GM18909 (cell line): ENCODE data around the gene NAA15.
"Not testable (repeated sequence)": the region's sequence is repeated elsewhere in the genome, so short reads cannot be mapped to it uniquely, and the experiment has no call there.

ENCODE experiments used
- ATAC-seq: cut with Tn5 transposase; IDR thresholded peaks from one replicate; pipeline ENCODE4 v1.9.1; 2021; ENCODE audit warnings: mild to moderate bottlenecking; ENCODE audit not compliant: unreplicated experiment, poor library complexity

The NAA15 gene

GRCh38 chr4:139295942-139296299 is 5.4 kb upstream of the NAA15 start:
- no peak for ATAC-seq

DNA sequence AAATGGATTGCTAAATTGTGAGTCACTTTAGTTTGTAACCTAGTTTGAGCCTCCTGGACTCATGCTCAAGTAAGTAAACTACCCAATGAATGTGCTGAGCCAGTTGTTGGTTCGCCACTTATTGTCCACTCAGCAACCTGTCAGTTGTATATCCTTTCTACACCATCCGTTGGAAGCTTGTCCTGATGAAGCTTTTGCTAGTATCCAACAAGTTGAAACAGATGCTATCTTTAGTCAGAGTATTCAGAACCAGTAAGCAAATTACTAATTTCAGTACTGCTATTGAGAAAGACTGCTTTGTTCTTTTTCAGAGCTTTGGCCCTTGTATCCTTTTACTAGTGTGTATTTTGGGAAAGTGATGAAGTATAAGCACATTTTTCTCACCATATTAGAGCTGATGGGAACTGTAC is 4.3 kb upstream of the NAA15 start:
- no peak for ATAC-seq

DNA sequence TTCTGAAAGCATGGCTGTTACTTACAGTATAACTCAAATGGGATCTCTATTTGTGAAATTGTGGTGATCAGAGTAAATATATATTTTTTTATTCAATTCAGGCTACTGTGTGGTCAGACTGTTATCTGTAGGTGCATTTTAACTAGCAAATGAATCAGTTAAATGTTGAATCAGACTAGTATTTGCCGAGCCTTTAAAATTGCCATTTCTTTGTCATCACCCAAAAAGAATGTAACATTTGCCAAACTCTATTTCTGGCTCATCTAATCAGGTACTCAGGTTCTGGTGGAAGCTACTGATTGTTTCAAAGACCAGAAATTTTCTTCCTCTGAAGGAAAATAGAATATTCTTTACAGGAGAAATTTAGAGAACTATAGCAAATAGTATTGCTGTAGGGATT is 1.8 kb upstream of the NAA15 start:
- no peak for ATAC-seq

DNA sequence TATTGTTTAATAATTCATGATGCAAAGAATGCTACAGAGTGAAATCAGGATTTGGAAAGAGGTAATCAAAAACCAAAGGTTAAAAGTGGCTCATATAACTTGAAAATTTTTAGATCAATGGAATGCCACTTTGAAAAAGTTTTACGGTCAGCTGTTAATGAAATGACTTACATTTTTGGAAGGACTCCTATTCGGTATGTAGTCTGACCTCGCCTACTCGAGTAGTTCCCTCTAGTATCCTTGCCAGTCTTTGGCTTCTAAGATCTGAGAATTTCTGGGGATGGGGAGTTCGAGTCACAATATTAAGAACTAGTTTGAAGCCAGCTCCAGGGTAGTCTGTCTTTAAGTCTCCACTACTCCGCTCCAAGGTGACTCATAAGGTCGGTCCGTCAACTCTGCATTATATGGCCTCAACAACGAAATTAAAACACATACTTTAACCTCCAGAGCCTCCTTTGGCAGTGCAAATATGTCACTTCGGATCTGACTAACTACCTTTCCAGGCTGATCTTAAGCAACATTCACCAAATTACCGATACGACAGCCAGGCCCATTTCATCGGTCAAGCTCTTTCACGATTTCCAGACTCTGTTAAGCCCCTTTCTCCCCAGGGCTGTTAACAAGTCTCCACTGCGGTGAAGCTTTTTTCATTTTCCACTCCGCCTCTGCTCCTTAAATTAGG is 733 bp upstream of the NAA15 start:
- peak; percentile 8 for ATAC-seq

DNA sequence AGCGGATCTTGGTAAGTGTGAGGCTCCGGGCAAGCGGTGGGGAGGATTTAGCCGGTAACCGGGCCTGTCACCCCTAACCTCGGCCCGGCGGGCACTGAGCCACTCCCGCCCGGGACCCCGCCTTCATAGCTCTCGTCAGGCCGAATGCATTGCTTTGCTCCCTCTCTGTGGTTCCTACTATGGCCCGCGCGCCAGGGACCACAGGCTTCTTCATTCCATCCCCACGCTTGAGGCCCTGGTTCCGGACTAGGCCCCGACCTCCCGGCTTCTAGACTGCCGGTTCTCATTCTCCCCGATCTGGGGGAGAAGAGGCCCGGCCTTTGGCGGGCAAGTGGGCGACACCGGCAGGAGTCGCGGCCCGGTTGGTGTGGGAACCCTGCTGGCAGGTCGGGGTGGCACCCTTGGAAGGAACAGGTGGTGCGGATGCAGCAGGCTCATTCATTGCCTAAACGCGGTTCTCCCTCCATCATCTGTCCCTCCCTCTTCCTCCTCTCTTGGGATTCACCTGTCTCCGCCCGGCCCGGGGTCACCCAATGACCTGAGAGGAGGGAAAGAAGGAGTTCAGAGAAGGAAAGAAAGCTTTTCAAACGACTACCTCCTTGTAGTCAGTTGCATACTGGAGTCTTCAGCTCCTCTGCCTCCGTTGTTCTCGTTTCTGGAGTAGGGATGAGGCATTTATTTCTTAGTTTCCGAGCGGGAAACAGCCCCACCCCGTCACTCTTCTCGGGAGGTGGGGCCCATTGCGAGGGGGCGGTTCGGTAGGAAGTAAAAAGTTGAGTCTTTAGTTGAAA is 711 bp downstream of the NAA15 start, which contains the start of gene NDUFC1:
Gene NDUFC1 (minus strand): TSS at position 657 of the 791 bp plus-strand sequence. CDS start 6,679 bp downstream, outside the sequence.
- peak; percentile 49 for ATAC-seq

DNA sequence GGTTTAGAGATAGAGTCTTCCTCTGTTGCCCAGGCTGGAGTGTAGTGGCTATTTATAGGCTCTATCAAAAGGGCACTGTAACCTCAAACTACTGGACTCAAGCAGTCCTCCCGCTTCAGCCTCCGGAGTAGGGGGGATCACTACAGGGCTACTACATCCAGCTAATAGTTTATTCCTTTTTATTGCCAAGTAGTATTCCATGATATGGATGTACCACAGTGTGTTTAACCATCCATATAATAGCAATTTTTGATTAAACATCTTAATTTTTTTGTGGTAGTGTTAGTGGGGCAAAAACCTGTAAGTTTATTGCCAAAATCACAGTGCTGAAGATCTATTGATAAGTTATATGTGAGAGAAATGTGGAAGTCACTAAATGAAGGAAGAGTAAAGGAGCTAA is 3.6 kb downstream of the NAA15 start:
- no peak for ATAC-seq

- ATAC-seq, result no peak
Measured at GRCh38 chr4:139311909-139312308, 10.6 kb downstream of the NAA15 start.

- no peak for ATAC-seq
Measured at GRCh38 chr4:139312552-139313332, 11.4 kb downstream of the NAA15 start.

DNA sequence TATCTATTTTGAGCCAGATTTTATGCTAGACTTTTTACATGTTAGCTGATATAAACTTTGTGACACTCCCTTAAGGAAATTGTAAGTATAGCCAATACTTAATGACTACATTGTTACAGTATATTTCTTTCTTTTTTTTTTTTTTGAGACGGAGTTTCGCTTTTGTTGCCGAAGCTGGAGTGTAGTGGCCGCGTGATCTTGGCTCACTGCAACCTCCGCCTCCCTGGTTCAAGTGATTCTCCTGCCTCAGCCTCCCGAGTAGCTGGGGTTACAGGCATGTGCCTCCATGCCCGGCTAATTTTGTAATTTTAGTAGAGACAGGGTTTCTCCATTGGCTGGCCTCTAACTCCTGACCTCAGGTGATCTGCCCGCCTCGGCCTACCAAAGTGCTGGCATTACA is 12.1 kb downstream of the NAA15 start:
- ATAC-seq, result not testable (repeated sequence)

DNA sequence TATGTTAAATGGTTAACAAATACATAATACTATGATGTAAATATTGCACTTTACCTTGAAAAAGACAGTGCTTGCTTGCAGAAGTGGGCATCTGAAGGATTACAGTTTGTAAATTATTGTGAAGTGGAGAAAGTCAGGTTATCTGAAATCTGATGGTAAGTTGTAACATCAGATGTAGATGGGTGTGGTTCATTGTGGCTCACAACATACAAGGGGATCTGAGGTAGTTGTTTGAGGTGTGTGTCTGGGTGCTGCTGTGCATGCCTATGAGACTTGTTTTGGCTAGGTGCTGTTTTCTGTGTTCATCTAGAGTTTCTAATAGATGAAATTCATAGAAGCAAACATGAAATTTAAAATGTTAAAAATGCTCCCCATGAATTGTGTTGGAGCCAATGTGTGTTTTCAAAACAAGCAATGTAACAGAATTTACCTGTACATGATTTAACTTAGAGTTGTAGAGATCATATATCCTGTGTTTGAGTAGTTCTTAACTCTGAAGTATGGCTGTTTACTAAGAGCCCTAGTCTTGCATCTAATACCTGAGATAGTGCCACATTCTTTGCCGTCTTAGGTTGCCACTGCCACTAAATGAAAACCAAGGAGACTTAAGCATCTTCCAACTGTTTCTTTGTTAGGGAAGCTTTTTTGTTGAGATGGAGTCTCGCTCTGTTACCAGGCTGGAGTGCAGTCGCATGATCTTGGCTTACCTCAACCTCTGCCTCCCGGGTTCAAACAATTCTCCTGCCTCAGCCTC is 12.9 kb downstream of the NAA15 start:
- ATAC-seq, result no peak

DNA sequence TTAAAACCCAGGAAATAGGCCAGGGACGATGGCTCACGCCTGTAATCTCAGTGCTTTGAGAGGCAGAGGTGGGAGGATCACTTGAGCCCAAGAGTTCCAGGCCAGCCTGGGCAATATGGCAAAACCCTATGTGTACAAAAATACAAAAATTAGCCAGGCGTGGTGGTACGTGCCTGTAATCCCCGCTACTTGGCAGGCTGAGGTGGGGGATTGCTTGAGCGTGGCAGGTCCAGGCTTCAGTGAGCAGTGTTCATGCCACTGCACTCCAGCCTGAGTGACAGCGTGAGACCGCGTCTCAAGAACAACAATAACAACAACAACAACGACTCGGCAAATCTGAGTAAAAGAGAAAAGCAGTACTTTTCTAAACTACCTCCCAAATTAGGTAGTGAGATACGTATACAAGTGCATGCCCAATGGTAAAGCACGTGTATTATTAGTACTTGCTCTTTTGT is 13.9 kb downstream of the NAA15 start:
- peak; percentile 77 for ATAC-seq

DNA sequence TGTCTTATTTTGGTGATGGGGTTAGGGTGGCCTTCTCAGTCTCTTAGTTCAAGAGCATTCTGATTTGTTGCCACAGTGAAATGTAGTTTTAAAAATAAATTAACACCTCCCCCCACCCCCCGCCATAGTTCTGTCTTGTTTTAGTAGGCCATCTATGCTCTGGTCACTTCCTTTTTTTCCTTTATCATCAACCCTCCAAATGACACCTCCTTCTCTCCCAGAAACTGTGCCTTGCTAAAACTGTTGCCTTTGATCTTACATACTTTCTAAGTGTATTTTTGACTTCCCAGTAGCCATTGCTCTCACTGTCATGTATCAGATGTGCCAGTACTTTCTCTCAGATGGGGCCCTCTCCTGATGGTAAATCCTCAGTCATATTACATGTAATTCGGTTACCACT is 15.4 kb downstream of the NAA15 start:
- ATAC-seq, result no peak

DNA sequence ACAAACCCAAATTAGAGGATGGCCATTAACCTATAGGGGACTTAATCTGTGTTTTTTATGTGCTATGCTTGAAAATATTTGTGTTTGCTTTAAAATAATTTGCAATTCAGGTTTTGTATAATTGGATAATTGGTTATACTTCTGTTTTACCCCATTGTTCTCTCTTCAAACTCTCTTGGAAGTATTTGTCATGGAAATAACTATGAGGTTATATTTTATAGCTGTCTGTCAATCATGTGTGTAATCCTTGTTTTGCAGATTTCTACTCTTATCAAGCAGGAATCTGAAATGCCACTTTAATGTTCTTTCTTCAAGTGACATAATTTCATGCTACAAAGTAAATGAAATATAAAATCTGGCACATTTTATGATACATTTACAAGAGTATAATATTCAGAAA is 16.3 kb downstream of the NAA15 start:
- ATAC-seq, result no peak

DNA sequence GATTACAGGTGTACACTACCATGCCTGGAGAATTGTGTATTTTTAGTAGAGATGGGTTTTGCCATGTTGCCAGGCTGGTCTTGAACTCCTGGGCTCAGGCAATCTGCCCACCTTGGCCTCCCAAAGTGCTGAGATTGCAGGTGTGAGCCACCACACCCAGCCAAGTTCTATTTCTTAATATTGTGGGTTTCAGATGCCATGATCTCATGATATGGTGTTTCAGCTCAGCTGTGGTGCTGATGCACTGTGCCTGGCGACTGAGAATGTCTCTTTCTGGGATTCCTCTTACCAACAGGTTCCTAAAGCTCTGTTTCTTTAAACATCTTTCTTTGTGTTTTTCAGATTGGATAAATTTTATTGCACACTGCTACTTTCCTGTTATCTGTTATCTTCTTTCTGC is 18.3 kb downstream of the NAA15 start:
- ATAC-seq, result no peak

DNA sequence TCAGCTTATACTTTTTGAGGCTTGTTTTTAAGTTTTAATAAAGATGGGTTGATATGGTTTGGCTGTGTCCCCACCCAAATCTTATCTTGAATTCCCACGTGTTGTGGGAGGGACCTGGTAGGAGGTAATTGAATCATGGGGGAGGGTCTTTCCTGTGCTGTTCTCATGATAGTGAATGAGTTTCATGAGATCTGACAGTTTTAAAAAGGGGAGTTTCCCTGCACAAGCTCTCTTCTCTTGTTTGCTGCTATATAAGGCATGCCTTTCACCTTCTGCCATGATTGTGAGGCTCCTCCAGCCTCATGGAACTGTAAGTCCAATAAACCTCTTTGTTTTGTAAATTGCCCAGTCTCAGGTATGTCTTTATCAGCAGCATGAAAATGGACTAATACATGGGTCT is 20.8 kb downstream of the NAA15 start:
- ATAC-seq, result not testable (repeated sequence)

DNA sequence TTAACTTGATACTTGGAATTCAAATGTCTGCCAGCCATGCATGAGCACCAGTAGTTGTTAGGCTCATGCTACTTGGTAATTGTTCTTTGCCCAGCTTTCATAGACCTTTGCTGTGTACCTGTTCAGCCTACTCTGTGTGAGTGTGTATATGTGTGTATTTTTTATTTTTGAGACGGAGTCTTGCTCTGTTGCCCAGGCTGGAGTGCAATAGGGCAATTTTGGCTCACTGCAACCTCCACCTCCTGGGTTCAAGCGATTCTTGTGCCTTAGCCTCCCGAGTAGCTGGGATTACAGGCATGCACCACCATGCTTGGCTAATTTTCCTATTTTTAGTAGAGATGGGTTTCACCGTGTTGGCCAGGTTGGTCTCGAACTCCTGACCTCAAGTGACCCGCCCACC is 21.2 kb downstream of the NAA15 start:
- not testable (repeated sequence) for ATAC-seq

- ATAC-seq, result no peak
Measured at GRCh38 chr4:139324620-139325019, 23.3 kb downstream of the NAA15 start.

- no peak for ATAC-seq
Measured at GRCh38 chr4:139329665-139330200, 28.4 kb downstream of the NAA15 start.

DNA sequence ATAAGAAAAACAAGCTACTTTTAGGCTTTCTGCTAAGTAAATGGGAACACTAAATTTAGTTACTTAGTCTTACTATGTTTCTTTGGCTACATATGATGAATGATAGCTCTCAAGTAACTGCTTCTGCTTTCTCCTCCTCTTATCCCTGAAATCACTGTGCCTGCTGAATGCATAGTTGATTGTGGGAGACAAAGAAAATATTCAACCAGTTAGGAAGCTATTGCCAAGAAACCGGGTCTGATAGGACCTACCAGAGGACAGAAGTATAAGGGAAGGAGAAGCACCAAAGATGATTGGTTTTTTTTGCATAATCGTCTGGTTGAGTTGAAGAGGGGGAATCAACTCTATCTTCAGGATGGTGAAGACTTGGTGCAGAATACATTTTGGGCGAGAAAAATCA is 29.0 kb downstream of the NAA15 start:
- no peak for ATAC-seq

GRCh38 chr4:139331185-139331584 is 29.9 kb downstream of the NAA15 start:
- no peak for ATAC-seq
